Neuronal stem cell (in vitro differentiated cells): ENCODE measurements around the gene OSBPL10.
A peak's percentile ranks its signal among the peaks of the same experiment; 100 is the strongest.
"Not testable (repeated sequence)": the region's sequence is repeated elsewhere in the genome, so short reads cannot be mapped to it uniquely, and the experiment has no call there.

ENCODE experiments used
- DNase-seq: peaks from one replicate; pipeline ENCODE4 v3.0.0-alpha.2; 2013; ENCODE audit warnings: low spot score
- H2AFZ ChIP-seq: one replicate; pipeline ENCODE4 v1.6.1; 2013; ENCODE audit warnings: mild to moderate bottlenecking, low read length, inconsistent platforms
- H2AK5ac ChIP-seq: 2 replicates; pipeline ENCODE4 v1.6.1; 2013; ENCODE audit warnings: low read depth, mild to moderate bottlenecking, inconsistent platforms, low read length, moderate library complexity, mixed read lengths
- H2BK120ac ChIP-seq: 2 replicates; pipeline ENCODE4 v1.6.1; 2013; ENCODE audit warnings: low read depth, mild to moderate bottlenecking, inconsistent platforms, low read length, moderate library complexity, mixed read lengths
- H2BK12ac ChIP-seq: one replicate; pipeline ENCODE4 v1.6.1; 2013; ENCODE audit warnings: low read length, inconsistent platforms
- H2BK15ac ChIP-seq: 2 replicates; pipeline ENCODE4 v1.6.1; 2013; ENCODE audit warnings: mild to moderate bottlenecking, low read length, inconsistent platforms, mixed read lengths
- H2BK5ac ChIP-seq: one replicate; pipeline ENCODE4 v1.6.1; 2013; ENCODE audit warnings: inconsistent platforms, mild to moderate bottlenecking, low read length, moderate library complexity
- H3K14ac ChIP-seq: one replicate; pipeline ENCODE4 v1.6.1; 2013; ENCODE audit warnings: low read length, inconsistent platforms
- H3K18ac ChIP-seq: 2 replicates; pipeline ENCODE4 v1.6.1; 2013; ENCODE audit warnings: low read length, inconsistent platforms
- H3K23ac ChIP-seq: 2 replicates; pipeline ENCODE4 v1.6.1; 2013; ENCODE audit warnings: low read depth, mild to moderate bottlenecking, mixed read lengths, low read length, inconsistent platforms; ENCODE audit not compliant: poor library complexity
- H3K27ac ChIP-seq: replicated peaks from 3 replicates; pipeline ENCODE4 v1.5.1; 2013; ENCODE audit warnings: low read length, inconsistent platforms
- H3K27me3 ChIP-seq, 3 experiments: 2 replicates each; pipeline ENCODE4 v1.6.1; 2013; ENCODE audit warnings: low read length in 3 of 3, mild to moderate bottlenecking in 2 of 3, inconsistent platforms in 1 of 3, low read depth in 1 of 3, mixed read lengths in 1 of 3, moderate library complexity in 1 of 3; ENCODE audit not compliant: control insufficient read depth in 3 of 3, insufficient read depth in 3 of 3
- H3K36me3 ChIP-seq, 2 donors: replicated peaks in 1 of 2; 2 replicates each; pipeline ENCODE4 v1.6.1; 2013; ENCODE audit warnings: low read length in 2 of 2; ENCODE audit not compliant: control insufficient read depth in 2 of 2, insufficient read depth in 2 of 2
- H3K4ac ChIP-seq: 2 replicates; pipeline ENCODE4 v1.6.1; 2013; ENCODE audit warnings: inconsistent platforms, mild to moderate bottlenecking, low read length, moderate library complexity
- H3K4me1 ChIP-seq, 2 donors: 1 replicate in 1 of 2; 2 replicates in 1 of 2; pipeline ENCODE4 v1.6.1; 2013; ENCODE audit warnings: low read length in 2 of 2, low read depth in 1 of 2; ENCODE audit not compliant: control insufficient read depth in 2 of 2, insufficient read depth in 1 of 2
- H3K4me2 ChIP-seq: one replicate; pipeline ENCODE4 v1.6.1; 2013; ENCODE audit warnings: mild to moderate bottlenecking, low read length, inconsistent platforms; ENCODE audit not compliant: insufficient read depth, poor library complexity, severe bottlenecking
- H3K4me3 ChIP-seq, 2 donors: 2 replicates each; pipeline ENCODE4 v1.5.1; 2013; ENCODE audit warnings: low read length in 2 of 2, mild to moderate bottlenecking in 2 of 2, inconsistent platforms in 1 of 2, moderate library complexity in 1 of 2
- H3K79me1 ChIP-seq: one replicate; pipeline ENCODE4 v1.6.1; 2013; ENCODE audit warnings: low read depth, mild to moderate bottlenecking, inconsistent platforms, low read length, moderate library complexity
- H3K9ac ChIP-seq: one replicate; pipeline ENCODE4 v1.6.1; 2013; ENCODE audit warnings: mild to moderate bottlenecking, low read depth, low read length, inconsistent platforms; ENCODE audit not compliant: poor library complexity
- H3K9me3 ChIP-seq, 2 donors: replicated peaks in 1 of 2; 2 replicates each; pipeline versions ENCODE3 to v1.6.1; 2013; ENCODE audit warnings: low read length in 2 of 2, mild to moderate bottlenecking in 2 of 2, inconsistent platforms in 1 of 2, low read depth in 1 of 2, mixed read lengths in 1 of 2, moderate library complexity in 1 of 2; ENCODE audit not compliant: control insufficient read depth in 2 of 2, insufficient read depth in 1 of 2
- H4K8ac ChIP-seq: one replicate; pipeline ENCODE4 v1.6.1; 2013; ENCODE audit warnings: low read depth, mild to moderate bottlenecking, inconsistent platforms, low read length, moderate library complexity
- H4K91ac ChIP-seq: one replicate; pipeline ENCODE4 v1.6.1; 2013; ENCODE audit warnings: low read length, low read depth, mild to moderate bottlenecking, inconsistent platforms; ENCODE audit not compliant: poor library complexity
- WGBS, 2 donors: extraction: QIAGEN DNeasy Blood & Tissue Kit; methylation state at CpG; one replicate each; pipeline ENCODE4 v1.1.7; 2013; ENCODE audit warnings: missing lambda C conversion rate in 2 of 2, mixed read lengths in 1 of 2; ENCODE audit not compliant: insufficient read length in 2 of 2, insufficient replicate concordance in 1 of 2; ENCODE audit errors: extremely low coverage in 2 of 2; 5-methylcytosine and 5-hydroxymethylcytosine counted together

Gene OSBPL10

GRCh38 chr3:32021155-32021554, 40.1 kb upstream of the OSBPL10 start:
- no CpG with 5 or more reads among the region's 7 CpGs for WGBS, 2 donors
- H3K14ac ChIP-seq, result no peak overlapping the region
- no peak overlapping the region for H3K4ac ChIP-seq
- H3K79me1 ChIP-seq, result no peaks in the 10 kb centered on the region
- H4K91ac ChIP-seq, result no peak overlapping the region
- H3K23ac ChIP-seq, result no peak overlapping the region
- H3K4me2 ChIP-seq, result no peak overlapping the region
- no peak overlapping the region for H3K27ac ChIP-seq
- H3K9me3 ChIP-seq, result no peaks in the 10 kb centered on the region
- H2BK5ac ChIP-seq, result no peak overlapping the region
- H2BK15ac ChIP-seq, result no peak overlapping the region
- no peak overlapping the region for H4K8ac ChIP-seq
- H3K36me3 ChIP-seq, result no peaks in the 10 kb centered on the region
- H2BK120ac ChIP-seq, result no peak overlapping the region
- no peak overlapping the region for H3K4me3 ChIP-seq
- H2AK5ac ChIP-seq, result no peak overlapping the region
- H3K27me3 ChIP-seq, result no peaks in the 10 kb centered on the region
- H2AFZ ChIP-seq, result no peak overlapping the region
- H2BK12ac ChIP-seq, result no peak overlapping the region
- no peaks in the 10 kb centered on the region for H3K4me1 ChIP-seq
- H3K18ac ChIP-seq, result no peak overlapping the region
- DNase-seq, result no peak
- no peak overlapping the region for H3K9ac ChIP-seq

GRCh38 chr3:32018757-32019564, 37.9 kb upstream of the OSBPL10 start:
- H3K23ac ChIP-seq, result no peak overlapping the region
- no peak overlapping the region for H3K18ac ChIP-seq
- no peak overlapping the region for H2BK120ac ChIP-seq
- no peaks in the 10 kb centered on the region for H3K9me3 ChIP-seq
- no peaks in the 10 kb centered on the region for H3K36me3 ChIP-seq
- H3K27me3 ChIP-seq, result no peaks in the 10 kb centered on the region
- no peak overlapping the region for H3K9ac ChIP-seq
- peak; percentile 24 for DNase-seq
- H2AK5ac ChIP-seq, result no peak overlapping the region
- H3K4ac ChIP-seq, result no peak overlapping the region
- no CpG with 5 or more reads among the region's 5 CpGs for WGBS, 2 donors
- H4K91ac ChIP-seq, result no peak overlapping the region
- no peak overlapping the region for H2BK15ac ChIP-seq
- no peak overlapping the region for H3K14ac ChIP-seq
- H2AFZ ChIP-seq, result no peak overlapping the region
- H4K8ac ChIP-seq, result no peak overlapping the region
- no peak overlapping the region for H2BK5ac ChIP-seq
- H2BK12ac ChIP-seq, result no peak overlapping the region
- H3K27ac ChIP-seq, result no peak overlapping the region
- no peaks in the 10 kb centered on the region for H3K79me1 ChIP-seq
- no peak overlapping the region for H3K4me2 ChIP-seq
- no peaks in the 10 kb centered on the region for H3K4me1 ChIP-seq
- no peak overlapping the region for H3K4me3 ChIP-seq

GRCh38 chr3:32017286-32017685, 36.2 kb upstream of the OSBPL10 start:
- no peak for DNase-seq
- no peak overlapping the region for H2AK5ac ChIP-seq
- no peaks in the 10 kb centered on the region for H3K9me3 ChIP-seq
- H2BK12ac ChIP-seq, result no peak overlapping the region
- H3K4me2 ChIP-seq, result no peak overlapping the region
- H3K9ac ChIP-seq, result no peak overlapping the region
- no peaks in the 10 kb centered on the region for H3K79me1 ChIP-seq
- no peaks in the 10 kb centered on the region for H3K27me3 ChIP-seq
- H2AFZ ChIP-seq, result no peak overlapping the region
- WGBS, 2 donors, result no CpG with 5 or more reads among the region's 3 CpGs
- no peak overlapping the region for H3K27ac ChIP-seq
- H3K36me3 ChIP-seq, result no peaks in the 10 kb centered on the region
- H3K18ac ChIP-seq, result no peak overlapping the region
- H3K4me3 ChIP-seq, result no peak overlapping the region
- H3K23ac ChIP-seq, result no peak overlapping the region
- no peak overlapping the region for H2BK15ac ChIP-seq
- no peaks in the 10 kb centered on the region for H3K4me1 ChIP-seq
- no peak overlapping the region for H4K91ac ChIP-seq
- H4K8ac ChIP-seq, result no peak overlapping the region
- H3K4ac ChIP-seq, result no peak overlapping the region
- no peak overlapping the region for H2BK5ac ChIP-seq
- H2BK120ac ChIP-seq, result no peak overlapping the region
- no peak overlapping the region for H3K14ac ChIP-seq

- not testable (repeated sequence) for H3K18ac ChIP-seq, H3K9ac ChIP-seq, H3K36me3 ChIP-seq, H4K8ac ChIP-seq, H2BK12ac ChIP-seq, H3K9me3 ChIP-seq, H4K91ac ChIP-seq, H2AFZ ChIP-seq, H3K79me1 ChIP-seq, H3K4me1 ChIP-seq, H3K23ac ChIP-seq, DNase-seq, H3K27ac ChIP-seq, H3K4me3 ChIP-seq, H3K27me3 ChIP-seq, H2BK5ac ChIP-seq, H2BK120ac ChIP-seq, H3K14ac ChIP-seq, H3K4me2 ChIP-seq, H2BK15ac ChIP-seq, H2AK5ac ChIP-seq, H3K4ac ChIP-seq
- no CpG with 5 or more reads among the region's 3 CpGs for WGBS, 2 donors
Measured at GRCh38 chr3:32015638-32016037, 34.6 kb upstream of the OSBPL10 start.
